ENCODE results near the gene SAMD5.

DNA sequence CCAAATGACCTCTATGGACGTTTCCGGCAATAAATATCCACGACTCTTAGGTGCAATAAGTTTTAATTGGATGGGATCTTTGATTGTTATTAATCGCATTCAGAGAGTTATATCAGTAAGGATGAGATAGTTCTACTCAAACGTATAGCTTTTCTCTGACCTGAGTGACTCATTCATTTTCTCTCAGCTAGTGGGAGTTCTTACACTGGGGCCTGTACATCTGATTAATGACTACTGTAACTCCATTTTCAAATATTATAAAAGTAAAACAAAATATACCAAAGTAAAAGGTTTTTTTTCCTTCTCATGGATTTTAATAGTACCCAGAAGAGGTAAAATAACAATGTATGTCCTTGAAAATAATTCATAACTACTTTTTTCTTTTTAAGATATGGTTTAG lies 41.1 kb upstream of the SAMD5 start:
- TF ChIP-seq CTCF (conservative IDR thresholded peaks at IDR 0.05; ENCODE audit: low read depth in 2 of 2) (no peak), EZH2phosphoT487 (IDR thresholded peaks at IDR 0.05; ENCODE audit: unreplicated experiment) (no peak), POLR2AphosphoS5 (IDR thresholded peaks at IDR 0.05; ENCODE audit: low read depth) (no peak), EZH2 (IDR thresholded peaks at IDR 0.05; ENCODE audit: low read depth, unreplicated experiment) (no peak), JUNB (IDR thresholded peaks at IDR 0.05; ENCODE audit: unreplicated experiment) (no peak), REST (IDR thresholded peaks at IDR 0.05; ENCODE audit: unreplicated experiment) (no peak), STAT1 (IDR thresholded peaks at IDR 0.05; ENCODE audit: unreplicated experiment) (no peak), NANOG (IDR thresholded peaks at IDR 0.05; ENCODE audit: borderline replicate concordance) (no peak)
- TF ChIP-seq, protein P1, sequence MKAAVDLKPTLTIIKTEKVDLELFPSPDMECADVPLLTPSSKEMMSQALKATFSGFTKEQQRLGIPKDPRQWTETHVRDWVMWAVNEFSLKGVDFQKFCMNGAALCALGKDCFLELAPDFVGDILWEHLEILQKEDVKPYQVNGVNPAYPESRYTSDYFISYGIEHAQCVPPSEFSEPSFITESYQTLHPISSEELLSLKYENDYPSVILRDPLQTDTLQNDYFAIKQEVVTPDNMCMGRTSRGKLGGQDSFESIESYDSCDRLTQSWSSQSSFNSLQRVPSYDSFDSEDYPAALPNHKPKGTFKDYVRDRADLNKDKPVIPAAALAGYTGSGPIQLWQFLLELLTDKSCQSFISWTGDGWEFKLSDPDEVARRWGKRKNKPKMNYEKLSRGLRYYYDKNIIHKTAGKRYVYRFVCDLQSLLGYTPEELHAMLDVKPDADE (IDR thresholded peaks at IDR 0.05) = no peak

All from GM23338 (cell line).